Neural cell (in vitro differentiated cells): ENCODE measurements around the gene DDX50. TPM values are rescaled to one million over a fixed set of nuclear protein-coding genes. Genes with fewer than 3 reads are reported as not detected.
A peak's percentile ranks its signal among the peaks of the same experiment; 100 is the strongest.

Experiments used
- H2AFZ ChIP-seq: fragments of 200-600, 300-800 bp; sonication (generic), shearing (Covaris generic); 2 replicates; pipeline ENCODE4 v1.6.0; 2014; ENCODE audit warnings: low read depth, mild to moderate bottlenecking, antibody characterized with exemption, low read length, moderate library complexity
- H3F3A ChIP-seq: fragments of 200-600 bp; shearing (Covaris generic); 2 replicates; pipeline ENCODE4 v1.6.1; 2016; ENCODE audit warnings: mild to moderate bottlenecking, moderate library complexity, mixed read lengths, antibody characterized with exemption, low read length; ENCODE audit not compliant: insufficient read depth, poor library complexity, severe bottlenecking
- H3K27ac ChIP-seq: fragments of 200-600, 300-800 bp; sonication (generic), shearing (Covaris generic); 2 replicates; pipeline ENCODE4 v1.5.1; 2014; ENCODE audit warnings: mild to moderate bottlenecking, low read length, moderate library complexity
- H3K27me3 ChIP-seq: fragments of 300-800, 200-600 bp; sonication (generic), shearing (Covaris generic); 2 replicates; pipeline ENCODE4 v1.6.0; 2014; ENCODE audit warnings: mild to moderate bottlenecking, low read depth, low read length, moderate library complexity; ENCODE audit not compliant: insufficient read depth
- H3K36me3 ChIP-seq: fragments of 300-800, 200-600 bp; sonication (generic), shearing (Covaris generic); 2 replicates; pipeline ENCODE4 v1.5.1; 2014; ENCODE audit warnings: mild to moderate bottlenecking, antibody characterized with exemption, low read length, moderate library complexity; ENCODE audit not compliant: insufficient read depth
- H3K4me2 ChIP-seq: fragments of 300-800, 200-600 bp; sonication (generic), shearing (Covaris generic); 2 replicates; pipeline ENCODE4 v1.6.0; 2014; ENCODE audit warnings: mild to moderate bottlenecking, low read length
- H3K4me3 ChIP-seq: fragments of 300-800, 200-600 bp; sonication (generic), shearing (Covaris generic); 2 replicates; pipeline ENCODE4 v1.5.1; 2014; ENCODE audit warnings: mild to moderate bottlenecking, low read length, moderate library complexity
- H3K79me2 ChIP-seq: fragments of 200-600 bp; shearing (Covaris generic); replicated peaks from 2 replicates; pipeline ENCODE4 v1.6.0; 2014; ENCODE audit warnings: mild to moderate bottlenecking, low read length, moderate library complexity; ENCODE audit not compliant: insufficient read depth
- H3K9ac ChIP-seq: fragments of 300-800, 200-600 bp; sonication (generic), shearing (Covaris generic); 2 replicates; pipeline ENCODE4 v1.6.1; 2016; ENCODE audit warnings: mild to moderate bottlenecking, low read length, mixed read lengths
- H3K9me2 ChIP-seq: fragments of 200-600 bp; shearing (Covaris generic); 2 replicates; pipeline ENCODE4 v1.6.1; 2016; ENCODE audit warnings: mild to moderate bottlenecking, low read length, mixed read lengths; ENCODE audit not compliant: insufficient read depth
- H3K9me3 ChIP-seq: fragments of 200-600, 300-800 bp; sonication (generic), shearing (Covaris generic); 2 replicates; pipeline ENCODE4 v1.6.1; 2016; ENCODE audit warnings: mild to moderate bottlenecking, mixed run types, low read length, moderate library complexity, mixed read lengths
- H4K20me1 ChIP-seq: fragments of 200-600 bp; shearing (Covaris generic); 2 replicates; pipeline ENCODE4 v1.6.1; 2016; ENCODE audit warnings: mild to moderate bottlenecking, mixed run types; ENCODE audit not compliant: insufficient read depth
- CTCF ChIP-seq: fragments of 450-650 bp; IDR thresholded peaks from 2 replicates; pipeline ENCODE4 v1.5.1; 2014; ENCODE audit warnings: antibody characterized with exemption, mild to moderate bottlenecking, moderate library complexity; ENCODE audit not compliant: poor library complexity, severe bottlenecking
- EP300 ChIP-seq: fragments of 450-650 bp; conservative IDR thresholded peaks from 2 replicates; pipeline ENCODE4 v1.6.1; 2014; ENCODE audit warnings: antibody characterized with exemption, mild to moderate bottlenecking, moderate library complexity; ENCODE audit not compliant: poor library complexity, severe bottlenecking
- EZH2 ChIP-seq: fragments of 200-600, 300-800 bp; shearing (Covaris generic), sonication (generic); IDR thresholded peaks from 2 replicates; pipeline ENCODE4 v1.6.1; 2014; ENCODE audit warnings: antibody characterized with exemption, low read length, borderline replicate concordance, mild to moderate bottlenecking; ENCODE audit not compliant: insufficient read depth, poor library complexity, severe bottlenecking
- MXI1 ChIP-seq: fragments of 450-650 bp; conservative IDR thresholded peaks from 2 replicates; pipeline ENCODE4 v1.6.1; 2014; ENCODE audit warnings: antibody characterized with exemption, mild to moderate bottlenecking; ENCODE audit not compliant: poor library complexity, severe bottlenecking
- POLR2AphosphoS5 ChIP-seq: IDR thresholded peaks from 2 replicates; pipeline ENCODE4 v1.6.1; 2012
- RAD21 ChIP-seq: fragments of 450-650 bp; conservative IDR thresholded peaks from 2 replicates; pipeline ENCODE4 v1.6.1; 2014; ENCODE audit warnings: antibody characterized with exemption, mild to moderate bottlenecking, moderate library complexity
- REST ChIP-seq: IDR thresholded peaks from 2 replicates; pipeline ENCODE4 v1.6.1; 2012; ENCODE audit warnings: borderline replicate concordance
- SMC3 ChIP-seq: fragments of 450-650 bp; conservative IDR thresholded peaks from 2 replicates; pipeline ENCODE4 v1.6.1; 2014; ENCODE audit warnings: antibody characterized with exemption, mild to moderate bottlenecking, moderate library complexity; ENCODE audit not compliant: poor library complexity
- TAF1 ChIP-seq: IDR thresholded peaks from 2 replicates; pipeline ENCODE4 v1.6.1; 2012; ENCODE audit warnings: low read depth
- polyA plus RNA-seq: library from polyadenylated mRNA; depleted of rRNA; stranded (reverse); fragments of >200 nt; gene quantifications from 2 replicates; pipeline ENCODE4 v1.2.3, GENCODE V29; 2014

Gene DDX50
- polyA plus RNA-seq, 1 donor from 2014 or later: 51.1 TPM

- Histone ChIP-seq H3K4me2 (peak within 1 kb of the TSS; percentile 91), H3K79me2 (peaks cover 28% of the 10 kb centered on the region), H3F3A (peaks cover 6% of the 10 kb centered on the region), H4K20me1 (no peaks in the 10 kb centered on the region), H3K9me3 (no peaks in the 10 kb centered on the region), H2AFZ (peak within 1 kb of the TSS; percentile 83), H3K36me3 (no peaks in the 10 kb centered on the region), H3K9me2 (no peaks in the 10 kb centered on the region), H3K27ac (peak within 1 kb of the TSS; percentile 86), H3K4me3 (peak within 1 kb of the TSS; percentile 85), H3K27me3 (no peaks in the 10 kb centered on the region), H3K9ac (peak within 1 kb of the TSS; percentile 69)
- TF ChIP-seq REST (peak; percentile 17), CTCF (peak; percentile 98), TAF1 (peak; percentile 72), EZH2 (no peak), MXI1 (peak; percentile 100), RAD21 (peak; percentile 73), SMC3 (peak; percentile 88), POLR2AphosphoS5 (peak; percentile 85), EP300 (peak; percentile 20)
These were observed 54.9 kb downstream of the DDX50 start, which contains the start of gene DDX21 for GRCh38 chr10:68955832-68956532. TSS of gene DDX21 (plus strand) at chr10:68956170. CDS start at chr10:68956226, 56 bp downstream.

GRCh38 chr10:68957284-68957615 is 56.1 kb downstream of the DDX50 start:
- Histone ChIP-seq H3K9me2 (no peaks in the 10 kb centered on the region), H3K4me2 (peak overlapping the region; percentile 45), H3K27ac (no peak overlapping the region), H3K36me3 (no peaks in the 10 kb centered on the region), H3F3A (peaks cover 6% of the 10 kb centered on the region), H4K20me1 (no peaks in the 10 kb centered on the region), H3K4me3 (peak overlapping the region; percentile 85), H3K79me2 (peaks cover 28% of the 10 kb centered on the region), H2AFZ (no peak overlapping the region), H3K27me3 (no peaks in the 10 kb centered on the region), H3K9ac (no peak overlapping the region), H3K9me3 (no peaks in the 10 kb centered on the region)
- TF ChIP-seq MXI1 (no peak), RAD21 (no peak), REST (no peak), POLR2AphosphoS5 (no peak), EZH2 (no peak), TAF1 (no peak), SMC3 (no peak), CTCF (no peak), EP300 (no peak)
